ENCODE results near the gene LRRC10B. TPM values are rescaled to one million over a fixed set of nuclear protein-coding genes. Genes with fewer than 3 reads are reported as not detected.

Gene LRRC10B
- total RNA-seq, 2 donors from 2014 or later, result 3.0 to 4.2 TPM

DNA sequence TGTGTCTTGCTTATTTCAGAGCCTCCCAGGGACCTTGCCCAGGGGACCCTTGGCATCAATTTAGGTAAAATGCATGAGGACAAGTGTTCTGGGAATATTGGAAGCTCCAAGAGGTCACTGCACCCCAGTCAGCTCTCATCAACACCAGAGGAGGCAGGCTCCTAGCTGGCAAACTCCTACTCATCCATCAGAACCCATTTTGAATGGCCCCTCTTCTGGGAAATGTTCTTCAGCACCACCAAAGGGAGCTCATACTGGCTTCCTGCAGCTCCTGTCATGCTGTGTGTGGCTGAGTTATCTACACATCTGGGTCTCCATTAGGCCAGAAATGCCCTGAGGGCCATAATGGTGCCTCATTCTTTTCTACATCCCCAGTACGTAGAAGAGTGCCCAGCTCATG lies 17.7 kb downstream of the LRRC10B start:
- DNase-seq (ENCODE audit: low spot score) (no peak), ATAC-seq (ENCODE audit: insufficient number of reproducible peaks, low FRiP score, low read depth) (no peak)
- Histone ChIP-seq H3K4me1 (ENCODE audit: control insufficient read depth in 1 of 2, low read depth in 2 of 2) (no peaks in the 10 kb centered on the region), H3K9me3 (no peaks in the 10 kb centered on the region), H3K27ac (no peak overlapping the region), H3K36me3 (no peaks in the 10 kb centered on the region), H3K4me3 (no peak overlapping the region), H3K27me3 (replicated peaks; ENCODE audit: insufficient read depth) (no peaks in the 10 kb centered on the region)
- TF ChIP-seq, protein P1, sequence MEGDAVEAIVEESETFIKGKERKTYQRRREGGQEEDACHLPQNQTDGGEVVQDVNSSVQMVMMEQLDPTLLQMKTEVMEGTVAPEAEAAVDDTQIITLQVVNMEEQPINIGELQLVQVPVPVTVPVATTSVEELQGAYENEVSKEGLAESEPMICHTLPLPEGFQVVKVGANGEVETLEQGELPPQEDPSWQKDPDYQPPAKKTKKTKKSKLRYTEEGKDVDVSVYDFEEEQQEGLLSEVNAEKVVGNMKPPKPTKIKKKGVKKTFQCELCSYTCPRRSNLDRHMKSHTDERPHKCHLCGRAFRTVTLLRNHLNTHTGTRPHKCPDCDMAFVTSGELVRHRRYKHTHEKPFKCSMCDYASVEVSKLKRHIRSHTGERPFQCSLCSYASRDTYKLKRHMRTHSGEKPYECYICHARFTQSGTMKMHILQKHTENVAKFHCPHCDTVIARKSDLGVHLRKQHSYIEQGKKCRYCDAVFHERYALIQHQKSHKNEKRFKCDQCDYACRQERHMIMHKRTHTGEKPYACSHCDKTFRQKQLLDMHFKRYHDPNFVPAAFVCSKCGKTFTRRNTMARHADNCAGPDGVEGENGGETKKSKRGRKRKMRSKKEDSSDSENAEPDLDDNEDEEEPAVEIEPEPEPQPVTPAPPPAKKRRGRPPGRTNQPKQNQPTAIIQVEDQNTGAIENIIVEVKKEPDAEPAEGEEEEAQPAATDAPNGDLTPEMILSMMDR (IDR thresholded peaks at IDR 0.05), result no peak

DNA sequence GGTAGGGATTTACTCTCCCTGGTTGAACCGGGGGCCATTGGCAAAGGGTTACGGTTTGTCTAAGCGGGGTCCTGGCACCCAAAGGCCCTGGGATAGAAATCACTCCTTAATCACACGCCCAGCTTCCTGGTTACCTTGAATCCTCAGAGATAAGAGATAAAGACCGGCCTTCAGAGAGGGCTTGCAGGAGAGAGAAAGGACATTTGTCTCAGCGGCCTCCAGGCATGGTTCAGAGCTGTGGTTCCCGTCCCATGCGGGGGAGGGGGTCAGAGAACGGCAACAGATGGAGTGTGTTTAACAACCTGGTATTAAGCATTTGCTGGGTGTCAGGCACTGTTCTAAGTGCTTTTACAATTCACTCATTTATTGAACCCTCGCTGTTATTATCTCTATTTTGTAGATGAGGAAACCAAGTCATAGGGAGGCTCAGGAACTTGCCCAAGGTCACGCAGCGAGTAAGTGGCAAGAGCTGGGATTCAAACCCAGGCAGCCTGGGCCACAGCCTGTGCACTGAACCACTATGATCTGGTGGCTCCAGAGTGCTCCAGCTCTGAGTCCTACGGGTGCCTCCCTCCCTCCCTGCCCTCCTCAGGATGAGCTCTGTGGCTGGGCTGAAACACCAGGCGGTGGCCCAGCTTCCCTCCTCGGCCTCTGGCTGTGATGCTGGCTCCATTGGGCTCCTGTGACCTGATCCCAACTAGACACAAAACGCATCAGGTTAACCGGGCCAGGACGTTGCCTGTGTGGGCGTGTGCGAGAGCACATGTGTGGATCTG lies 18.6 kb downstream of the LRRC10B start:
- Histone ChIP-seq H3K36me3 (no peaks in the 10 kb centered on the region), H3K27me3 (replicated peaks; ENCODE audit: insufficient read depth) (no peaks in the 10 kb centered on the region), H3K27ac (no peak overlapping the region), H3K4me3 (no peak overlapping the region), H3K9me3 (no peaks in the 10 kb centered on the region), H3K4me1 (ENCODE audit: control insufficient read depth in 1 of 2, low read depth in 2 of 2) (no peaks in the 10 kb centered on the region)
- TF ChIP-seq, protein P1 (IDR thresholded peaks at IDR 0.05), result no peak
- ATAC-seq (ENCODE audit: insufficient number of reproducible peaks, low FRiP score, low read depth) (no peak), DNase-seq (ENCODE audit: low spot score) (no peak)

DNA sequence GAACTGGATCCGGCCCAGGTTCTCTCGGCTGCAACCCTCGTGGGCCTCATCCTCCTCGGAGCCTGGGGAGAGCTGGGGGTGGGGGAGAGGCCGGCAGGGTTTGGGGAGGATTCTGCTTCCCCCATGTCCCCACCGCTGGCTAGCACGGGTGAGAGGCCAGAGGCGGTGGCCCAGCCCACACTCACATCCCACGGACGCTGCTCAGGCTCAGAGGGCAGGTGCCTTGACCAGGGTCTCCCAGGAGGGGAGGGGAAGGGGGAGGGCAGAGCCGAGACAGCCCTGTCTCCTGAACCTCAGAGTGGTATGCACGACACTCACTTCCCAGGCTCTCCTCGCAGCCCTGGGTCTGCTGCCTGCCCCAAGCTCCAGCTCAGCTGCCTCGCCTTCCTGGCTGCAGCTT lies 19.6 kb downstream of the LRRC10B start:
- Histone ChIP-seq H3K27me3 (replicated peaks; ENCODE audit: insufficient read depth) (no peaks in the 10 kb centered on the region), H3K9me3 (no peaks in the 10 kb centered on the region), H3K4me3 (no peak overlapping the region), H3K4me1 (ENCODE audit: control insufficient read depth in 1 of 2, low read depth in 2 of 2) (no peaks in the 10 kb centered on the region), H3K36me3 (no peaks in the 10 kb centered on the region), H3K27ac (no peak overlapping the region)
- no peak for ATAC-seq (ENCODE audit: insufficient number of reproducible peaks, low FRiP score, low read depth)
- DNase-seq (ENCODE audit: low spot score), result no peak
- TF ChIP-seq, protein P1 (IDR thresholded peaks at IDR 0.05), result no peak

DNA sequence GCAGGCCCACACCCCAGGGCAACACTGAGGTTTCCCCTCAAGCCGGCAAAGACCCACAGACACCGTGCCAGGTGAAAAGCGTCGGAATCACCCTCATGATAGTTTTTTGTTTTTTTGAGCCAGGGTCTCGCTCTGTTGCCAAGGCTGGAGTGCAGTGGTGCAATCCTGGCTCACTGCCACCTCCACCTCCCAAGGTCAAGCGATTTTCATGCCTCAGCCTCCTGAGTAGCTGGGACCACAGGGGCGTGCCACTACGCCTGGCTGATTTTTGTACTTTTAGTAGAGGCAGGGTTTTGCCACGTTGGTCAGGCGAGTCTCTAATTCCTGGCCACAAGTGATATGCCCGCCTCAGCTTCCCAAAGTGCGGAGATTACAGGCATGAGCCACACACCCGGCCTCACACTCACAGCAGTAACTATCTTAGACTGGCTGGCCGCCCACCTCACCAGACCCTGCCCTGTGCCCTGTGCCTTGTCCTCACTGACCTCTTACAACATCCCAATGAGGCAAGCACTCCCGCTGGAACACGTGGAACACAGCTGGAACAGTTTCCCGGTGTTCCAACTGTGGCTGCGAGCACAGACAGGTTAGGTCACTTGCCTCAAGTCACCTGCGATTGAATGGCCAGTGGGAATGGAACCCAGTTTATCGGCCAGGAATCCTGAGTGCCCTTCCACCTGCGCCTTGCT lies 21.1 kb downstream of the LRRC10B start:
- Histone ChIP-seq H3K4me1 (ENCODE audit: control insufficient read depth in 1 of 2, low read depth in 2 of 2) (no peaks in the 10 kb centered on the region), H3K27me3 (replicated peaks; ENCODE audit: insufficient read depth) (no peaks in the 10 kb centered on the region), H3K36me3 (no peaks in the 10 kb centered on the region), H3K9me3 (no peaks in the 10 kb centered on the region), H3K27ac (no peak overlapping the region), H3K4me3 (no peak overlapping the region)
- DNase-seq (ENCODE audit: low spot score), result no peak
- TF ChIP-seq, protein P1 (IDR thresholded peaks at IDR 0.05), result no peak
- ATAC-seq (ENCODE audit: insufficient number of reproducible peaks, low FRiP score, low read depth), result no peak

DNA sequence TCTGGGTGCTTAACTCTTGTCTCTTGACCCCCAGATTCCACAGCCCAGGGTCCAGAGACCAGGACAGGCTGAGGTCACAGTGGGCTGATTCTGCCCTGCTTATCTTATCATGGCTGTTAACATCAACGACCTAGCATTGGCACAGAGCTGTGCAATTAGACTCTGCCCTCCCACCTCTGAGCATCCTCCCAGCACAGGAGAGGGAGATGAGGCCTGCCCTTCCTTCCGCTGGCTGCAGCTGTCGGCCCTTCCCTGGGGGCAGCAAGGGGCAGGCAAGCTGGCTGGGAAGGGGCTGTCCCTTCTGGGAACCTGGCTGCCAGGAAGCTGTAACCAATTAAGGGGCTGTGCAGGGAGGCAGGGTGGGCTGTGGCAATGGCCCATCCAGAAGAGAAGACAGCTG lies 22.5 kb downstream of the LRRC10B start:
- TF ChIP-seq, protein P1 (IDR thresholded peaks at IDR 0.05), result no peak
- H3K27me3 ChIP-seq (replicated peaks; ENCODE audit: insufficient read depth), result no peaks in the 10 kb centered on the region
- no peaks in the 10 kb centered on the region for H3K9me3 ChIP-seq

More for the DNA sequence above, 22.5 kb downstream of the LRRC10B start:
- Histone ChIP-seq H3K36me3 (no peaks in the 10 kb centered on the region), H3K4me1 (ENCODE audit: control insufficient read depth in 1 of 2, low read depth in 2 of 2) (no peaks in the 10 kb centered on the region), H3K27ac (no peak overlapping the region), H3K4me3 (no peak overlapping the region)
- no peak for DNase-seq (ENCODE audit: low spot score)
- no peak for ATAC-seq (ENCODE audit: insufficient number of reproducible peaks, low FRiP score, low read depth)

Data from thoracic aorta (tissue), 2 donors.